GM21528 (cell line): ENCODE data around the gene RBM38.

Experiments
- ATAC-seq: cut with Tn5 transposase; IDR thresholded peaks from one replicate; pipeline ENCODE4 v1.9.1; 2021; ENCODE audit warnings: mild to moderate bottlenecking, moderate library complexity; ENCODE audit not compliant: unreplicated experiment, low FRiP score

Gene RBM38

GRCh38 chr20:57402206-57403125, 11.3 kb downstream of the RBM38 start:
- no peak for ATAC-seq

- ATAC-seq = no peak
Measured at GRCh38 chr20:57403216-57403615, 12.0 kb downstream of the RBM38 start.

GRCh38 chr20:57404006-57404405, 12.8 kb downstream of the RBM38 start:
- no peak for ATAC-seq

GRCh38 chr20:57404419-57405072, 13.3 kb downstream of the RBM38 start:
- ATAC-seq = no peak

- ATAC-seq = no peak
Measured at GRCh38 chr20:57405236-57406016, 14.2 kb downstream of the RBM38 start.

GRCh38 chr20:57407541-57407956, 16.4 kb downstream of the RBM38 start:
- ATAC-seq = no peak

- no peak for ATAC-seq
Measured at GRCh38 chr20:57408131-57408530, 16.9 kb downstream of the RBM38 start.

- no peak for ATAC-seq
Measured at GRCh38 chr20:57408536-57409233, 17.5 kb downstream of the RBM38 start.

- no peak for ATAC-seq
Measured at GRCh38 chr20:57409316-57409671, 18.1 kb downstream of the RBM38 start.

- no peak for ATAC-seq
Measured at GRCh38 chr20:57409672-57410397, 18.6 kb downstream of the RBM38 start.

- ATAC-seq = no peak
Measured at GRCh38 chr20:57410398-57410920, 19.3 kb downstream of the RBM38 start.

- ATAC-seq = no peak
Measured at GRCh38 chr20:57410924-57411323, 19.7 kb downstream of the RBM38 start.

- no peak for ATAC-seq
Measured at GRCh38 chr20:57411406-57412283, 20.4 kb downstream of the RBM38 start.

- no peak for ATAC-seq
Measured at GRCh38 chr20:57412347-57413029, 21.3 kb downstream of the RBM38 start.

- no peak for ATAC-seq
Measured at GRCh38 chr20:57413986-57414385, 22.8 kb downstream of the RBM38 start.

GRCh38 chr20:57414867-57415592, 23.8 kb downstream of the RBM38 start:
- ATAC-seq = no peak

GRCh38 chr20:57415771-57416170, 24.6 kb downstream of the RBM38 start:
- no peak for ATAC-seq
